Activated gamma-delta T cell (primary cell): ENCODE results near the gene NAB2.

Experiments
- DNase-seq: peaks from one replicate; lab custom pipeline; 2025; lab: John Stamatoyannopoulos, UW

The NAB2 gene

GRCh38 chr12:57094208-57095160, 5.6 kb downstream of the NAB2 start:
- no peak for DNase-seq

GRCh38 chr12:57095440-57095839, 6.5 kb downstream of the NAB2 start:
- DNase-seq: no peak

- no peak for DNase-seq
These were observed 7.2 kb downstream of the NAB2 start for GRCh38 chr12:57096099-57096572.

GRCh38 chr12:57096748-57097553, 8.0 kb downstream of the NAB2 start:
- no peak for DNase-seq

- DNase-seq: no peak
These were observed 8.6 kb downstream of the NAB2 start for GRCh38 chr12:57097554-57097835.

GRCh38 chr12:57098546-57098945, 9.6 kb downstream of the NAB2 start:
- no peak for DNase-seq

- no peak for DNase-seq
These were observed 10.3 kb downstream of the NAB2 start for GRCh38 chr12:57099047-57099714.

- no peak for DNase-seq
These were observed 10.9 kb downstream of the NAB2 start for GRCh38 chr12:57099766-57100165.

GRCh38 chr12:57101892-57102695, 13.2 kb downstream of the NAB2 start:
- no peak for DNase-seq

GRCh38 chr12:57103856-57104255, 14.9 kb downstream of the NAB2 start:
- no peak for DNase-seq

GRCh38 chr12:57104292-57104910, 15.5 kb downstream of the NAB2 start:
- no peak for DNase-seq

GRCh38 chr12:57105011-57105753, 16.3 kb downstream of the NAB2 start:
- no peak for DNase-seq

- no peak for DNase-seq
These were observed 17.3 kb downstream of the NAB2 start for GRCh38 chr12:57106021-57106708.

- DNase-seq: no peak
These were observed 18.7 kb downstream of the NAB2 start for GRCh38 chr12:57107456-57108155.

- DNase-seq: no peak
These were observed 20.5 kb downstream of the NAB2 start for GRCh38 chr12:57109207-57110103.

- peak; percentile 54 for DNase-seq
These were observed 21.5 kb downstream of the NAB2 start for GRCh38 chr12:57110104-57111030.
